DMS53 treated with DMSO at 0.1 percent for 48 hours (cell line): ENCODE results near the gene POP4.

ENCODE experiments used
- DNase-seq: peaks from one replicate; lab custom pipeline; 2025; ENCODE audit not compliant: unreplicated experiment; lab: John Stamatoyannopoulos, UW

POP4 gene

GRCh38 chr19:29660835-29661234 lies 54.8 kb downstream of the POP4 start:
- no peak for DNase-seq

GRCh38 chr19:29662278-29662603 lies 56.2 kb downstream of the POP4 start:
- no peak for DNase-seq

- DNase-seq, result no peak
Measured at GRCh38 chr19:29662604-29663404, 56.7 kb downstream of the POP4 start.

- no peak for DNase-seq
Measured at GRCh38 chr19:29663861-29664752, 58.0 kb downstream of the POP4 start.

GRCh38 chr19:29664753-29665214 lies 58.7 kb downstream of the POP4 start:
- DNase-seq, result no peak

GRCh38 chr19:29665215-29665825 lies 59.2 kb downstream of the POP4 start, which contains the start of gene PLEKHF1:
PLEKHF1 (plus strand) TSS chr19:29665461; CDS start chr19:29673840, 8,379 bp downstream.
- DNase-seq, result peak; percentile 35

- DNase-seq, result no peak
Measured at GRCh38 chr19:29665826-29666577, 59.9 kb downstream of the POP4 start.
